ENCODE results near the gene CDH13. TPM values are rescaled to one million over a fixed set of nuclear protein-coding genes. Genes with fewer than 3 reads are reported as not detected.

Gene CDH13
- total and polyA plus RNA-seq, 10 of the 15 experiments (the other 5 are each of a cell fraction or from before 2014, with no cell fraction given) = under 0.01 to 0.05 TPM; not detected in 8

DNA sequence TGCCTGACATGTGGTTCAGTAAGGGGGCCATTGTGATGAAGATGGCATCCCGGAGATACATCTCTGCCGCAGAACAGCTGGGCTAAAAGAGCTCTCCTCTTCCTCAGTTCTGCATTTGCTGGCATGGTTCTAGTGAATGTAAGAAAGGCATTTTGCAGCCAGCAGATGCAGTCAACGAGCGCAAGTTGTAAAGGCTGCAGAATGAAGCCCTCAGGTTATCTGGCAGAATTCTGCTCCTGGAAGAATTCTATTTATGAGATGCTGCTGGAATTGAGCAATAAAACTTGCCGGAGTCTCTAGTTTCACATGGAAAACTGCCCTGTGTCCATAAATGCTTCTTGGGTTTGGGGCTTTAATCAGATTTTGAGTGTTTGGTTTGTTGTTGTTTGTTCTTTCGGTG lies 1004.2 kb downstream of the CDH13 start:
- POLR2A ChIA-PET = no interaction called here
- 56% methylated on average over 6 of the region's 6 CpGs for WGBS (ENCODE audit: insufficient coverage, insufficient replicate concordance, low lambda C conversion rate, missing lambda C conversion rate)
- TF ChIP-seq, protein P1, sequence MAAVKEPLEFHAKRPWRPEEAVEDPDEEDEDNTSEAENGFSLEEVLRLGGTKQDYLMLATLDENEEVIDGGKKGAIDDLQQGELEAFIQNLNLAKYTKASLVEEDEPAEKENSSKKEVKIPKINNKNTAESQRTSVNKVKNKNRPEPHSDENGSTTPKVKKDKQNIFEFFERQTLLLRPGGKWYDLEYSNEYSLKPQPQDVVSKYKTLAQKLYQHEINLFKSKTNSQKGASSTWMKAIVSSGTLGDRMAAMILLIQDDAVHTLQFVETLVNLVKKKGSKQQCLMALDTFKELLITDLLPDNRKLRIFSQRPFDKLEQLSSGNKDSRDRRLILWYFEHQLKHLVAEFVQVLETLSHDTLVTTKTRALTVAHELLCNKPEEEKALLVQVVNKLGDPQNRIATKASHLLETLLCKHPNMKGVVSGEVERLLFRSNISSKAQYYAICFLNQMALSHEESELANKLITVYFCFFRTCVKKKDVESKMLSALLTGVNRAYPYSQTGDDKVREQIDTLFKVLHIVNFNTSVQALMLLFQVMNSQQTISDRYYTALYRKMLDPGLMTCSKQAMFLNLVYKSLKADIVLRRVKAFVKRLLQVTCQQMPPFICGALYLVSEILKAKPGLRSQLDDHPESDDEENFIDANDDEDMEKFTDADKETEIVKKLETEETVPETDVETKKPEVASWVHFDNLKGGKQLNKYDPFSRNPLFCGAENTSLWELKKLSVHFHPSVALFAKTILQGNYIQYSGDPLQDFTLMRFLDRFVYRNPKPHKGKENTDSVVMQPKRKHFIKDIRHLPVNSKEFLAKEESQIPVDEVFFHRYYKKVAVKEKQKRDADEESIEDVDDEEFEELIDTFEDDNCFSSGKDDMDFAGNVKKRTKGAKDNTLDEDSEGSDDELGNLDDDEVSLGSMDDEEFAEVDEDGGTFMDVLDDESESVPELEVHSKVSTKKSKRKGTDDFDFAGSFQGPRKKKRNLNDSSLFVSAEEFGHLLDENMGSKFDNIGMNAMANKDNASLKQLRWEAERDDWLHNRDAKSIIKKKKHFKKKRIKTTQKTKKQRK (IDR thresholded peaks at IDR 0.05; ENCODE audit: low read depth, low read length) = no peak
- no peak for TF ChIP-seq RUNX3 (IDR thresholded peaks at IDR 0.05; ENCODE audit: low read length)
- TF ChIP-seq, protein P2, sequence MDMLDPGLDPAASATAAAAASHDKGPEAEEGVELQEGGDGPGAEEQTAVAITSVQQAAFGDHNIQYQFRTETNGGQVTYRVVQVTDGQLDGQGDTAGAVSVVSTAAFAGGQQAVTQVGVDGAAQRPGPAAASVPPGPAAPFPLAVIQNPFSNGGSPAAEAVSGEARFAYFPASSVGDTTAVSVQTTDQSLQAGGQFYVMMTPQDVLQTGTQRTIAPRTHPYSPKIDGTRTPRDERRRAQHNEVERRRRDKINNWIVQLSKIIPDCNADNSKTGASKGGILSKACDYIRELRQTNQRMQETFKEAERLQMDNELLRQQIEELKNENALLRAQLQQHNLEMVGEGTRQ (IDR thresholded peaks at IDR 0.05; ENCODE audit: borderline replicate concordance, low read depth, low read length) = no peak
- TF ChIP-seq ESRRA (IDR thresholded peaks at IDR 0.05; ENCODE audit: low read length) = no peak
- no peak for TF ChIP-seq YY1 (IDR thresholded peaks at IDR 0.05; ENCODE audit: low read depth, low read length)
- no peak for TF ChIP-seq ZSCAN29 (IDR thresholded peaks at IDR 0.05)
- TF ChIP-seq, protein P3, sequence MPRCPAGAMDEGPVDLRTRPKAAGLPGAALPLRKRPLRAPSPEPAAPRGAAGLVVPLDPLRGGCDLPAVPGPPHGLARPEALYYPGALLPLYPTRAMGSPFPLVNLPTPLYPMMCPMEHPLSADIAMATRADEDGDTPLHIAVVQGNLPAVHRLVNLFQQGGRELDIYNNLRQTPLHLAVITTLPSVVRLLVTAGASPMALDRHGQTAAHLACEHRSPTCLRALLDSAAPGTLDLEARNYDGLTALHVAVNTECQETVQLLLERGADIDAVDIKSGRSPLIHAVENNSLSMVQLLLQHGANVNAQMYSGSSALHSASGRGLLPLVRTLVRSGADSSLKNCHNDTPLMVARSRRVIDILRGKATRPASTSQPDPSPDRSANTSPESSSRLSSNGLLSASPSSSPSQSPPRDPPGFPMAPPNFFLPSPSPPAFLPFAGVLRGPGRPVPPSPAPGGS (IDR thresholded peaks at IDR 0.05; ENCODE audit: borderline replicate concordance, insufficient read depth, low read depth, low read length, poor library complexity, severe bottlenecking) = no peak
- TF ChIP-seq TBL1XR1 (IDR thresholded peaks at IDR 0.05; ENCODE audit: low read depth, low read length) = no peak
- no peak for TF ChIP-seq BHLHE40 (IDR thresholded peaks at IDR 0.05; ENCODE audit: borderline replicate concordance in 1 of 2, low read depth in 2 of 2, low read length in 1 of 2)
- TF ChIP-seq SREBF2 (IDR thresholded peaks at IDR 0.05; ENCODE audit: low read length) = no peak
- no peak for TF ChIP-seq RAD51 (IDR thresholded peaks at IDR 0.05)
- TF ChIP-seq EGR1 (IDR thresholded peaks at IDR 0.05; ENCODE audit: borderline replicate concordance in 1 of 2, low read depth in 2 of 2, low read length in 2 of 2) = no peak
- no peak for TF ChIP-seq TCF7 (IDR thresholded peaks at IDR 0.05; ENCODE audit: borderline replicate concordance)
- no peak for TF ChIP-seq IKZF2 (IDR thresholded peaks at IDR 0.05)
- TF ChIP-seq, protein P4, sequence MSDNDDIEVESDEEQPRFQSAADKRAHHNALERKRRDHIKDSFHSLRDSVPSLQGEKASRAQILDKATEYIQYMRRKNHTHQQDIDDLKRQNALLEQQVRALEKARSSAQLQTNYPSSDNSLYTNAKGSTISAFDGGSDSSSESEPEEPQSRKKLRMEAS (IDR thresholded peaks at IDR 0.05; ENCODE audit: low read depth, low read length) = no peak
- no peak for TF ChIP-seq ZNF207 (IDR thresholded peaks at IDR 0.05; ENCODE audit: borderline replicate concordance)
- no peak for TF ChIP-seq FOS (IDR thresholded peaks at IDR 0.05; ENCODE audit: borderline replicate concordance, extremely low read depth, insufficient read length)
- TF ChIP-seq CHD4 (IDR thresholded peaks at IDR 0.05) = no peak
- TF ChIP-seq NFYA (IDR thresholded peaks at IDR 0.05; ENCODE audit: borderline replicate concordance, low read depth, low read length) = no peak

More for the DNA sequence above, 1004.2 kb downstream of the CDH13 start:
- H3K4me2 ChIP-seq (ENCODE audit: control insufficient read depth, insufficient read depth) = no peak overlapping the region
- no peak overlapping the region for H3K4me3 ChIP-seq
- FAIRE-seq (no peak), ATAC-seq (no peak), DNase-seq (ENCODE audit: low read depth, low spot score) (no peak)
- no peaks in the 10 kb centered on the region for H4K20me1 ChIP-seq (ENCODE audit: control insufficient read depth, insufficient read depth)
- in situ Hi-C loops (cut with MboI) (no loop called here), intact Hi-C loops (cut with micrococcal nuclease; ENCODE audit: unreplicated experiment) (no loop called here)
- no peaks in the 10 kb centered on the region for H3K36me3 ChIP-seq (ENCODE audit: control insufficient read depth in 2 of 2, insufficient read depth in 2 of 2, low read length in 1 of 2)
- BruUV-seq (replicated peaks) = no TSS peak
- no peaks in the 10 kb centered on the region for H3K27me3 ChIP-seq (replicated peaks in 1 of 2; ENCODE audit: control insufficient read depth in 2 of 2, insufficient read depth in 2 of 2, low read length in 1 of 2)
- no peaks in the 10 kb centered on the region for H3K4me1 ChIP-seq (ENCODE audit: control insufficient read depth, insufficient read depth, low read length)
- H2AFZ ChIP-seq (ENCODE audit: control insufficient read depth, low read depth, low read length) = no peak overlapping the region
- ChIA-PET RAD21 (ENCODE audit: unreplicated experiment) (no interaction called here), CTCF (interaction anchor here (0.6 kb wide), 1 partner anchor 176 kb away, joined by 3 read pairs; no protein-coding TSS in a partner anchor), SMC1A (ENCODE audit: uncharacterized antibody, unreplicated experiment) (interaction anchor here (1.1 kb wide), 1 partner anchor 22 kb away, joined by 3 read pairs; no protein-coding TSS in a partner anchor)
- no peak overlapping the region for H3K9ac ChIP-seq (ENCODE audit: control insufficient read depth, insufficient read depth, low read length)
- H3K79me2 ChIP-seq (ENCODE audit: control insufficient read depth, insufficient read depth, low read length) = no peaks in the 10 kb centered on the region
- no peaks in the 10 kb centered on the region for H3K9me3 ChIP-seq (replicated peaks; ENCODE audit: control insufficient read depth, insufficient read depth, low read length)
- no peak overlapping the region for H3K27ac ChIP-seq (ENCODE audit: control insufficient read depth, insufficient read depth)
